ENCODE data around the gene NAV2.

NAV2 gene

GRCh38 chr11:19769820-19770219 is 57.2 kb downstream of the NAV2 start:
- DNase-seq (ENCODE audit: low spot score): no peak
- TF ChIP-seq CTCF (IDR thresholded peaks at IDR 0.05; ENCODE audit: extremely low read depth, insufficient read depth, missing control alignments): no peak
- in situ Hi-C loops (cut with MboI; ENCODE audit: low pct_unique_long_range_greater_than_20kb, low sequenced_read_pairs, unreplicated experiment): no loop called here

- no peak for DNase-seq (ENCODE audit: low spot score)
- in situ Hi-C loops (cut with MboI; ENCODE audit: low pct_unique_long_range_greater_than_20kb, low sequenced_read_pairs, unreplicated experiment): no loop called here
- no peak for TF ChIP-seq CTCF (IDR thresholded peaks at IDR 0.05; ENCODE audit: extremely low read depth, insufficient read depth, missing control alignments)
Observed at GRCh38 chr11:19770277-19770676, 57.6 kb downstream of the NAV2 start.

- no peak for DNase-seq (ENCODE audit: low spot score)
- in situ Hi-C loops (cut with MboI; ENCODE audit: low pct_unique_long_range_greater_than_20kb, low sequenced_read_pairs, unreplicated experiment): no loop called here
- TF ChIP-seq CTCF (IDR thresholded peaks at IDR 0.05; ENCODE audit: extremely low read depth, insufficient read depth, missing control alignments): no peak
Observed at GRCh38 chr11:19771463-19771862, 58.8 kb downstream of the NAV2 start.

GRCh38 chr11:19772480-19772879 is 59.8 kb downstream of the NAV2 start:
- no peak for TF ChIP-seq CTCF (IDR thresholded peaks at IDR 0.05; ENCODE audit: extremely low read depth, insufficient read depth, missing control alignments)
- in situ Hi-C loops (cut with MboI; ENCODE audit: low pct_unique_long_range_greater_than_20kb, low sequenced_read_pairs, unreplicated experiment): no loop called here
- DNase-seq (ENCODE audit: low spot score): no peak

DNA sequence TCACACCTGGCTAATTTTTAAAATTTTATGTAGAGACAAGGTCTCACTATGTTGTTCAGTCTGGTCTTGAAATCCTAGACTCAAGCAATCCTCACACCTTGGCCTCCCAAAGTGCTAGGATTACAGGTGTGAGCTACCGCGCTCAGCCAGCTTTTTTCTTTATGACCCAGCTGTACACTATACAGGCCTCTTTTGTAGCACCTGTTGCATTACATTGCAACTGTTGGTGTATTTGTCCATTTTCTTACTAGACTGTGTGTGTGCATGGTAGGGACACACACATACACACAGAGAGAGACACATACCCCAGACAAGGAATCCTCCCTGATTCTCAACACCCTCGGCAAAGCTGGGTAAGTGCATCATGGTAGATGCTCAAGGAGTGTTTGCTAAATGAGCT is 61.7 kb downstream of the NAV2 start:
- no peak for TF ChIP-seq CTCF (IDR thresholded peaks at IDR 0.05; ENCODE audit: extremely low read depth, insufficient read depth, missing control alignments)
- in situ Hi-C loops (cut with MboI; ENCODE audit: low pct_unique_long_range_greater_than_20kb, low sequenced_read_pairs, unreplicated experiment): no loop called here
- DNase-seq (ENCODE audit: low spot score): no peak

GRCh38 chr11:19774817-19775580 is 62.4 kb downstream of the NAV2 start:
- TF ChIP-seq CTCF (IDR thresholded peaks at IDR 0.05; ENCODE audit: extremely low read depth, insufficient read depth, missing control alignments): no peak
- in situ Hi-C loops (cut with MboI; ENCODE audit: low pct_unique_long_range_greater_than_20kb, low sequenced_read_pairs, unreplicated experiment): no loop called here
- no peak for DNase-seq (ENCODE audit: low spot score)

Data from GM13977 (cell line).